ENCODE results near the gene ZNF473. TPM values are rescaled to one million over a fixed set of nuclear protein-coding genes. Genes with fewer than 3 reads are reported as not detected.

Gene ZNF473
- total and polyA plus RNA-seq, 2 donors (not counting 1 experiment from before 2014, with no cell fraction given): 5.0 to 6.4 TPM

DNA sequence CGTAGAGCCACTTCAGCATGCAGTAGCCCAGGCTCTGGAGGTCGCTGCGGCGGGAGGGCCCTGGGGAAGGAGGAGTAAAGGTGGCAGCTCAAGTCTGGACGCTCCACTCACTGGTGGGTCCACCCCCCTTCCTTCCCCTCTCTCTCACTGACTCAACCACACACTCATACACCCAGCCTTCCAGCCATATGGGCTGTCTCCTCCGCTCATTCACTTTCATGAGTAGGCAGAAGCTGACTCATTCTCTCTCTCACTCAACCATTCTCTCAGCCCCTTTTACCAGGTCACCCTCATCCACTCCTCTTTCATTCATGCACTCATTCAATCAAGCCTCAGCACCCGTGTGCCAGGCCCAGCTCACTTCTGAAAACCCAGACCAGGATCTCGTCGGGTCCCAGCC lies 37.4 kb upstream of the ZNF473 start:
- Histone ChIP-seq H3K4me2 (ENCODE audit: extremely low read depth, insufficient read depth, low read length) (no peak overlapping the region), H3K27ac (ENCODE audit: insufficient read depth, low read length) (no peak overlapping the region), H3K36me3 (ENCODE audit: control insufficient read depth, insufficient read depth, low read length) (peaks cover 6% of the 10 kb centered on the region), H2AFZ (ENCODE audit: low read length) (no peak overlapping the region), H3K79me2 (ENCODE audit: control insufficient read depth, insufficient read depth, low read length) (no peaks in the 10 kb centered on the region), H3K4me3 (replicated peaks in 1 of 4; ENCODE audit: control extremely low read depth in 1 of 4, insufficient read depth in 1 of 4, low read depth in 3 of 4, low read length in 4 of 4) (no peak overlapping the region), H3K4me1 (ENCODE audit: control insufficient read depth, extremely low read depth, insufficient read depth, low read length) (peaks cover 2% of the 10 kb centered on the region), H3K9ac (ENCODE audit: insufficient read depth, low read length) (no peak overlapping the region), H4K20me1 (ENCODE audit: control insufficient read depth, extremely low read depth, insufficient read depth, low read length) (no peaks in the 10 kb centered on the region), H3K9me3 (ENCODE audit: control insufficient read depth, insufficient read depth, low read depth, low read length) (no peaks in the 10 kb centered on the region), H3K27me3 (ENCODE audit: control insufficient read depth, insufficient read depth, low read length) (no peaks in the 10 kb centered on the region)
- no peak for TF ChIP-seq EZH2 (IDR thresholded peaks at IDR 0.05; ENCODE audit: low read length, missing control alignments)
- TF ChIP-seq CTCF (conservative IDR thresholded peaks at IDR 0.05 in 1 of 2, IDR thresholded peaks at IDR 0.05 in 1 of 2; ENCODE audit: low read depth in 1 of 2, low read length in 2 of 2): no peak
- DNase-seq (ENCODE audit: low read depth in 2 of 2): peak; percentile 29 to 82

DNA sequence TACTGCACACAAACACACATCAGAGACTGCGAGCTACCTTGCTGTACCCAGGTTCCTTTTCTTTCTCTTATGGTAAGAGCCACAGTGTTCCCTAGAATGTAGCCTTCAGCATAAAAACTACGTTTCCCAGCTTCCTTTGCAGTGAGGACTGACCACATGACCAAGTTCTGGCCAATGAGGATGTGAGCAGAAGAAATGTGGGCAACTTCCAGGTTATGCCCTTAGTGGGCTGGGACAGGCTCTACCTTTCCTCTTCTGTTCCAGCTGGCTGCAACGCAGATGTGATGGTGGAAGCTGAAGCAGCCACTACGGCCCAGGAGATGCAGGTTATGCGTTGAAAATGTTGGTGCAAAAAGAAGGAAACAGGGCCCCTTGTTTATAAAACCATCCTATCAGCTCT lies 28.1 kb upstream of the ZNF473 start:
- no peaks in the 10 kb centered on the region for H4K20me1 ChIP-seq (ENCODE audit: control insufficient read depth, extremely low read depth, insufficient read depth, low read length)
- H3K79me2 ChIP-seq (ENCODE audit: control insufficient read depth, insufficient read depth, low read length): no peaks in the 10 kb centered on the region
- no peak overlapping the region for H3K4me3 ChIP-seq (replicated peaks in 1 of 4; ENCODE audit: control extremely low read depth in 1 of 4, insufficient read depth in 1 of 4, low read depth in 3 of 4, low read length in 4 of 4)
- TF ChIP-seq CTCF (conservative IDR thresholded peaks at IDR 0.05 in 1 of 2, IDR thresholded peaks at IDR 0.05 in 1 of 2; ENCODE audit: low read depth in 1 of 2, low read length in 2 of 2) (no peak), EZH2 (IDR thresholded peaks at IDR 0.05; ENCODE audit: low read length, missing control alignments) (no peak)
- H3K9me3 ChIP-seq (ENCODE audit: control insufficient read depth, insufficient read depth, low read depth, low read length): no peaks in the 10 kb centered on the region
- H3K4me1 ChIP-seq (ENCODE audit: control insufficient read depth, extremely low read depth, insufficient read depth, low read length): no peaks in the 10 kb centered on the region
- H3K9ac ChIP-seq (ENCODE audit: insufficient read depth, low read length): no peak overlapping the region
- peak; percentile 11 to 21 for DNase-seq (ENCODE audit: low read depth in 2 of 2)
- no peak overlapping the region for H2AFZ ChIP-seq (ENCODE audit: low read length)
- no peak overlapping the region for H3K4me2 ChIP-seq (ENCODE audit: extremely low read depth, insufficient read depth, low read length)
- H3K36me3 ChIP-seq (ENCODE audit: control insufficient read depth, insufficient read depth, low read length): peaks cover 22% of the 10 kb centered on the region
- no peaks in the 10 kb centered on the region for H3K27me3 ChIP-seq (ENCODE audit: control insufficient read depth, insufficient read depth, low read length)
- H3K27ac ChIP-seq (ENCODE audit: insufficient read depth, low read length): no peak overlapping the region

GRCh38 chr19:49999371-50000010 lies 26.3 kb upstream of the ZNF473 start:
- Histone ChIP-seq H3K4me2 (ENCODE audit: extremely low read depth, insufficient read depth, low read length) (no peak overlapping the region), H3K79me2 (ENCODE audit: control insufficient read depth, insufficient read depth, low read length) (no peaks in the 10 kb centered on the region), H3K36me3 (ENCODE audit: control insufficient read depth, insufficient read depth, low read length) (peaks cover 23% of the 10 kb centered on the region), H2AFZ (ENCODE audit: low read length) (no peak overlapping the region), H3K4me3 (replicated peaks in 1 of 4; ENCODE audit: control extremely low read depth in 1 of 4, insufficient read depth in 1 of 4, low read depth in 3 of 4, low read length in 4 of 4) (no peak overlapping the region), H3K9ac (ENCODE audit: insufficient read depth, low read length) (no peak overlapping the region), H4K20me1 (ENCODE audit: control insufficient read depth, extremely low read depth, insufficient read depth, low read length) (no peaks in the 10 kb centered on the region), H3K27me3 (ENCODE audit: control insufficient read depth, insufficient read depth, low read length) (no peaks in the 10 kb centered on the region), H3K27ac (ENCODE audit: insufficient read depth, low read length) (no peak overlapping the region), H3K9me3 (ENCODE audit: control insufficient read depth, insufficient read depth, low read depth, low read length) (no peaks in the 10 kb centered on the region), H3K4me1 (ENCODE audit: control insufficient read depth, extremely low read depth, insufficient read depth, low read length) (peaks cover 8% of the 10 kb centered on the region)
- peak in 1 of 2 donors; percentile 5 for DNase-seq (ENCODE audit: low read depth in 2 of 2)
- TF ChIP-seq EZH2 (IDR thresholded peaks at IDR 0.05; ENCODE audit: low read length, missing control alignments) (no peak), CTCF (conservative IDR thresholded peaks at IDR 0.05 in 1 of 2, IDR thresholded peaks at IDR 0.05 in 1 of 2; ENCODE audit: low read depth in 1 of 2, low read length in 2 of 2) (no peak)
